HG03175 (cell line): ENCODE data around the gene ELOA2.
"Not testable (repeated sequence)": the region's sequence is repeated elsewhere in the genome, so short reads cannot be mapped to it uniquely, and the experiment has no call there.

Experiments
- ATAC-seq: cut with Tn5 transposase; IDR thresholded peaks from one replicate; pipeline ENCODE4 v1.9.1; 2021; ENCODE audit warnings: mild to moderate bottlenecking, moderate library complexity; ENCODE audit not compliant: unreplicated experiment

ELOA2 gene

DNA sequence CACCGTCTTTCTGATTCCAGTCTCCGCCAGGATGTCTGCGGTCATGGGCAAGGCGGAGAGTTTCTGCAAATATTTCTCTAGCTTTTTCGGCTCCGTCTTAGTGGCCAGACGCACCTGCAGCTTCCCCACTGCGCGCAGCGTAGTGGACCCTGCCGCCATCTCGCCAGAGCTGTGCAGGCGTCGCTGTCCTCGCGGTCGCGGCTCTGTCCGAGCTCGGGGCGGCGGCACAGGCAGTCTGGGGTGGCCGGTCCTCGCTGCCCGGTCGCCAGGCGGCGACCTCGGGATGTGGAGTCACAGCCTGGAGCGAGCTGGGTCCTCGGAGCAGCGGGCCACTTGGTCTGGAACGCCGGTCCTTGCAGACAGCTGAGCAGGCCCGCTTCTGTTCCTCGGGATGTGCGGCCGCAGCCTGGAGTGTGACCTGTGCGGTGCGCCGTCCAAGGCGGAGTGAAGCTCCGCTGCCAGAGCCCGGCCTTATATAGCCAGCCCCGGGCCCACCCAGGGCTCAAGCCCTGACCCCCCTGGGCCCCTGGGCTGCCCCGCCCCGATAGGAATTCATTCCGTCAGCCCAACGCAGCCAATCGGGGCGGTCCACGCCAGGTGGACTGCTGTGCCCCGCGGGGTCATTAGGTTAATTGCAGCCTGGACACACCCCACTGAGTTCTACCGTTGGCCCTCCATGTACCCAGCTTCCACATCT, 11.5 kb downstream of the ELOA2 start:
- not testable (repeated sequence) for ATAC-seq

DNA sequence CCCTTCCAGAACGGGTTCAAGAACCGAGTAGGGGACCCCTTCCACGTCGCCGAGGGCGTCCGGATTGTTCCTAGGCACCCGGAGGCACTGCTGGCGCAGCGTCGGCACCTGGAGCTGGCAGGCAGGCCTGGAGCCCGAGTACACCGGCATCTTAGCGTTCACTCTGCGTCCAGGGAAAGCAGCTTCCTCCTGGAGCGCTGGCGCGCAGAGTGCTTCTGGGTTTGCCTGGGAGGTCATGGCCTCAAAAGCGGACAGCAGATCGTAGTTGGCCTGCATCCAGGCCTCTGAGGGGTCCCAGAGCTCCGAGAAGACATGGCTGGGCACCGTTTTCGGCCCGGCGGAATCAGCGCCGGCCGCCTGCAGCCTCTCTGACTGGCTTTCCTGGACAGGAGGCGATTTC, 12.6 kb downstream of the ELOA2 start:
- ATAC-seq, result not testable (repeated sequence)

DNA sequence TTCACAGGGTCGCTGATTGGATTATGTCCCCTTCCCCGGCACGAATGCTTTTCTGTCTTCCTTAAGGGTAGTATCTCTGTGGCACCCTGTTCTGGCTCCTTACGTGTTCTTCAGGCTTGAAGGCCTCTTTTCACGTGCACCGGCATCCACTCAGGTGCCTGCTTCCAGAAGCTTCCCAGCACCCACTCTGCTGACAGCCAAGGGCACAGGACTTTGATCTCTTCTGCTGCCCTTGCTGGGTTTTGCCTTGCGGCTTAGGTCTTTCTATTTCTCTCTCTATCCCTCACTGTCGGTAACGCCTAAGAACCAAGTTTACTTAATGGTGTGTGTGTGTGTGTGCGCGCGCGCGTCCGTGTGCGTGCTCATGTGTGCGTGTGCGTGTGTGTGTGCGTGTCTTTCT, 14.7 kb downstream of the ELOA2 start:
- not testable (repeated sequence) for ATAC-seq

DNA sequence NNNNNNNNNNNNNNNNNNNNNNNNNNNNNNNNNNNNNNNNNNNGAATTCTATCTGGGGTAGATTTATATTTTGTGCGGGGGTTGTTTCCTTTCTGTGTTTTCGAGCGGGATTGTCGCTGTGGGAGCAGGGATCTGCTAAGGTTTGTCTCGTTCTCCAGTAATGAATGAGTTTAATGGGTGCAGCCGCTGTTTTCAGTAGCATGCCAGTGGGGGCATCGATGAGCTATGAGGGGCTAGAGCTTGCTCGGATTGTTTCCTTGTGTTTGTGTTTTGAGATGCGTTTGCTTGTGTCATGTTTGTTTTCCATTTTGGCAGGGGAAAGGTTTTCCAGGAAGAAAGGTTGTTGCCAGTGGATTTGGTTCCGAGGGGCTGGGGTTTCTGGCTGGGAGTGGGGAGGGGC, 15.6 kb downstream of the ELOA2 start:
- not testable (repeated sequence) for ATAC-seq
